HUES48 (cell line): Measurements from ENCODE around the gene TARS1.

ENCODE experiments used
- H3K27ac ChIP-seq: one replicate; pipeline ENCODE4 v1.7.0; 2013; ENCODE audit warnings: low read depth, low read length, inconsistent platforms
- H3K27me3 ChIP-seq: 2 replicates; pipeline ENCODE4 v1.6.1; 2013; ENCODE audit warnings: mild to moderate bottlenecking, low read length; ENCODE audit not compliant: control insufficient read depth, insufficient read depth
- H3K36me3 ChIP-seq: 2 replicates; pipeline ENCODE4 v1.6.1; 2013; ENCODE audit warnings: low read length; ENCODE audit not compliant: control insufficient read depth, insufficient read depth
- H3K4me1 ChIP-seq: 2 replicates; pipeline ENCODE4 v1.6.1; 2013; ENCODE audit warnings: mild to moderate bottlenecking, low read length; ENCODE audit not compliant: control insufficient read depth, insufficient read depth
- H3K4me3 ChIP-seq: 2 replicates; pipeline ENCODE4 v1.5.1; 2013; ENCODE audit warnings: mild to moderate bottlenecking, low read depth, low read length
- H3K9ac ChIP-seq: 2 replicates; pipeline ENCODE4 v1.6.1; 2013; ENCODE audit warnings: mild to moderate bottlenecking, low read depth, low read length, moderate library complexity
- H3K9me3 ChIP-seq: 2 replicates; pipeline ENCODE4 v1.6.1; 2013; ENCODE audit warnings: low read length; ENCODE audit not compliant: control insufficient read depth, insufficient read depth

The TARS1 gene

GRCh38 chr5:33441241-33442177 is 744 bp downstream of the TARS1 start:
- no peaks in the 10 kb centered on the region for H3K27me3 ChIP-seq
- H3K27ac ChIP-seq: peak overlapping the region; percentile 99
- no peaks in the 10 kb centered on the region for H3K9me3 ChIP-seq
- peak overlapping the region; percentile 96 for H3K9ac ChIP-seq
- H3K36me3 ChIP-seq: peaks cover 35% of the 10 kb centered on the region
- peak overlapping the region; percentile 87 for H3K4me3 ChIP-seq
- H3K4me1 ChIP-seq: peaks cover 38% of the 10 kb centered on the region

- H3K9me3 ChIP-seq: no peaks in the 10 kb centered on the region
- peaks cover 52% of the 10 kb centered on the region for H3K36me3 ChIP-seq
- peaks cover 50% of the 10 kb centered on the region for H3K4me1 ChIP-seq
- peak overlapping the region; percentile 47 for H3K27ac ChIP-seq
- no peaks in the 10 kb centered on the region for H3K27me3 ChIP-seq
- H3K9ac ChIP-seq: no peak overlapping the region
- H3K4me3 ChIP-seq: peak overlapping the region; percentile 41
Observed at GRCh38 chr5:33444542-33444941, 3.8 kb downstream of the TARS1 start.

DNA sequence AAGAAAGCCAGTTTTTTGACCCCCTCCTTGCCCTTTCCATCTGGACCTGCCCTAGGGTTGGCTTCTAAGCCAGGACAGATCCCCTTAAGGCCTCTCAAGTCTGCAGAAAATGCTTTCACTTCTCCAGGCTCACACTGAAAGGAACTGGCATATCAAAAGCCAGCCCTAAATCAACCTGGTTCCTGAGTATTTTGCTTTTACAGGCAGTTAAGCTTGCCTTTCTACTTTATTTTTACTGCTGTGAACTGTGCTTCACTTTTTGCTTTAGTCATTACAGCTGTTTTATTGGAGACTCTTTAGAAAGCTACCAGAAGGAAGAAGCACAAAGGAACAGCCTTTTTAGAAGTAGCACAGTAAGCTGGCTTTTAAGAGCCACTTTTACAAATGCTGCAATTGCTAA is 5.0 kb downstream of the TARS1 start:
- H3K9me3 ChIP-seq: no peaks in the 10 kb centered on the region
- H3K4me1 ChIP-seq: peaks cover 46% of the 10 kb centered on the region
- peak overlapping the region; percentile 60 for H3K27ac ChIP-seq
- H3K4me3 ChIP-seq: peak overlapping the region; percentile 28; the same call in 1 of the 2 replicates
- no peak overlapping the region for H3K9ac ChIP-seq
- H3K27me3 ChIP-seq: no peaks in the 10 kb centered on the region
- peaks cover 65% of the 10 kb centered on the region for H3K36me3 ChIP-seq

DNA sequence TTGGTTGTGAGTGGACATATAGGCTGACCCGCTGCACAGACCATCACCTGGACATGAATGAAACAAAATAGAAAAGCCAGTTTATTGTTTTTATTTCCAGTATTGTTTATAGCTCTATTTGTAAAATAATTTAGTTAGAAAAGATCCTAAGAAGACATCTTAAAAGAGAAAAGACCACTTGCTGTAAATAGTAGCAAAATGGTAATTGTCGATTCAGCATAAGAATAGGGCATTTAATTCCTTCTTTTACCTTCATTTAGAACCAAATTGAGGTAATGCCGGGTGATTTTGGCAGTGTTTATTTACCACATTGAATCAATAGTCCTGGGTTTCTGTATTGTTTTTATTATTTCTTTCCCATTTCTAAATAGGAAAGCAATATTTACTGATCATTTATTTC is 7.4 kb downstream of the TARS1 start:
- Histone ChIP-seq H3K4me3 (peak overlapping the region; percentile 28), H3K9ac (no peak overlapping the region), H3K4me1 (peaks cover 46% of the 10 kb centered on the region), H3K9me3 (no peaks in the 10 kb centered on the region), H3K27me3 (no peaks in the 10 kb centered on the region), H3K36me3 (peaks cover 82% of the 10 kb centered on the region), H3K27ac (peak overlapping the region; percentile 93)

- Histone ChIP-seq H3K4me1 (no peaks in the 10 kb centered on the region), H3K9ac (no peak overlapping the region), H3K9me3 (no peaks in the 10 kb centered on the region), H3K27ac (no peak overlapping the region), H3K4me3 (no peak overlapping the region), H3K36me3 (peaks cover 100% of the 10 kb centered on the region), H3K27me3 (no peaks in the 10 kb centered on the region)
Observed at GRCh38 chr5:33457126-33457525, 16.4 kb downstream of the TARS1 start.

GRCh38 chr5:33457817-33458216 is 17.1 kb downstream of the TARS1 start:
- H3K27ac ChIP-seq: no peak overlapping the region
- no peaks in the 10 kb centered on the region for H3K4me1 ChIP-seq
- H3K9ac ChIP-seq: no peak overlapping the region
- H3K27me3 ChIP-seq: no peaks in the 10 kb centered on the region
- H3K9me3 ChIP-seq: no peaks in the 10 kb centered on the region
- peaks cover 100% of the 10 kb centered on the region for H3K36me3 ChIP-seq
- H3K4me3 ChIP-seq: no peak overlapping the region

GRCh38 chr5:33460210-33460609 is 19.4 kb downstream of the TARS1 start:
- Histone ChIP-seq H3K9me3 (no peaks in the 10 kb centered on the region), H3K9ac (no peak overlapping the region), H3K27ac (no peak overlapping the region), H3K4me1 (no peaks in the 10 kb centered on the region), H3K4me3 (no peak overlapping the region), H3K27me3 (no peaks in the 10 kb centered on the region), H3K36me3 (peaks cover 98% of the 10 kb centered on the region)

DNA sequence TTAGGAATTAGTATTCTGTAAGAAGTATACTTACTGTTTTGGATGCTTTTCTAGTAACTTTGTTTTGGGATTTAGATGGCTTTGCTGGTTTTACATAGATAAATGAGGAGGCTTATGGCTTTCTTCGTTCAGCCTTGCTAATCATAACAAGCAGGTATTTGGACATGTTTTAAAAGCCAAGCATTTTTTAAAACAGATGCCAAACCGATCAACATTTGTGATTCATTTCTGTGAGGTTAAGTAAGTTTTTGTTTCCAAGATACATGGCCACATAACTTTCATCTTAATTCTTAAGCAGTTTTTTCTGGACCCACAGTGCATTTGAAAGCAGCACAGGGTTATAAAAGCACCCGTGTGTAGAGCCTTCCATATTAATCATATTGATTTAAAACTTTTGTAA is 21.7 kb downstream of the TARS1 start:
- no peaks in the 10 kb centered on the region for H3K4me1 ChIP-seq
- no peak overlapping the region for H3K4me3 ChIP-seq
- H3K27me3 ChIP-seq: no peaks in the 10 kb centered on the region
- H3K9me3 ChIP-seq: no peaks in the 10 kb centered on the region
- H3K36me3 ChIP-seq: peaks cover 98% of the 10 kb centered on the region
- H3K27ac ChIP-seq: no peak overlapping the region
- no peak overlapping the region for H3K9ac ChIP-seq

DNA sequence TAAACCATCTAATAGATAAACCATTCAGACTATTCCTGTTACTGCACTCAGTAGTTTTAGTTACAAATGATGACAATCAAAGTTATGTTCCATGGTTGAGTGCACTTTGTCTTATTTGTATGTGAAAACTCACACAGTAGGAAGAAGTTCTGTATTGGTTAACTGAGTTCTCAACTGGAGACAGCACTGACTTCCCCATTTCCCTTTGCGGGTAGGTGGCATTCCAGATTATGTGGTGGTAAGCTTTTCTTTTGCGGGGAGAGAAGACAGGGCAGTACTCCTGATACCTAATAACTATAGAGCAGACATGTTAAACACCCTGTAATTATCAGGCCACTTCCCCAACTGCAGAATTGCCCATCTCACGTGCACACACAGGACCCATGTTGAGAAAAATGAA is 24.4 kb downstream of the TARS1 start:
- no peaks in the 10 kb centered on the region for H3K27me3 ChIP-seq
- no peaks in the 10 kb centered on the region for H3K9me3 ChIP-seq
- no peak overlapping the region for H3K4me3 ChIP-seq
- peaks cover 98% of the 10 kb centered on the region for H3K36me3 ChIP-seq
- no peaks in the 10 kb centered on the region for H3K4me1 ChIP-seq
- H3K9ac ChIP-seq: no peak overlapping the region
- H3K27ac ChIP-seq: no peak overlapping the region

- Histone ChIP-seq H3K4me1 (peaks cover 18% of the 10 kb centered on the region), H3K27ac (no peak overlapping the region), H3K4me3 (no peak overlapping the region), H3K9me3 (no peaks in the 10 kb centered on the region), H3K9ac (no peak overlapping the region), H3K36me3 (peaks cover 95% of the 10 kb centered on the region), H3K27me3 (no peaks in the 10 kb centered on the region)
Observed at GRCh38 chr5:33468775-33469435, 28.1 kb downstream of the TARS1 start.

GRCh38 chr5:33470544-33470943 is 29.8 kb downstream of the TARS1 start:
- Histone ChIP-seq H3K4me3 (no peak overlapping the region), H3K4me1 (peaks cover 18% of the 10 kb centered on the region), H3K27ac (no peak overlapping the region), H3K27me3 (no peaks in the 10 kb centered on the region), H3K36me3 (peaks cover 97% of the 10 kb centered on the region), H3K9me3 (no peaks in the 10 kb centered on the region), H3K9ac (no peak overlapping the region)
